Lower leg skin (tissue), 3 donors: Measurements from ENCODE around the gene SLC15A2.

Experiments
- CTCF ChIP-seq, 3 donors: fragments of 450-650 bp; IDR thresholded peaks; one replicate each; pipeline ENCODE4 v1.5.1; 2016; ENCODE audit warnings: antibody characterized with exemption in 3 of 3, mild to moderate bottlenecking in 3 of 3, moderate library complexity in 2 of 3
- POLR2A ChIP-seq, 2 donors: fragments of 450-650 bp; IDR thresholded peaks; one replicate each; pipeline ENCODE4 v1.6.1; 2016 to 2017; ENCODE audit warnings: antibody characterized with exemption in 2 of 2, mild to moderate bottlenecking in 1 of 2, moderate library complexity in 1 of 2

- TF ChIP-seq CTCF (IDR thresholded peaks at IDR 0.05), result no peak
- TF ChIP-seq POLR2A (IDR thresholded peaks at IDR 0.05), result no peak
These were observed 87.3 kb downstream of the SLC15A2 start for GRCh38 chr3:121981473-121981872.
